BJ (cell line): ENCODE results near the gene BTNL9. TPM values are rescaled to one million over a fixed set of nuclear protein-coding genes. Genes with fewer than 3 reads are reported as not detected.

Experiments used
- CTCF ChIA-PET: fragments of 350-600 bp; formaldehyde crosslinking; extraction: SDS; loops from one replicate; lab custom pipeline; 2021; ENCODE audit warnings: antibody characterized with exemption, inconsistent platforms; lab: Yijun Ruan, JAX
- POLR2A ChIA-PET: fragments of 300-600 bp; sonication (Branson Sonifier 250); formaldehyde crosslinking; extraction: SDS; loops from one replicate; lab custom pipeline; 2021; ENCODE audit warnings: antibody characterized with exemption; lab: Charles Lee
- DNase-seq: peaks from one replicate; pipeline ENCODE4 v3.0.0-alpha.2; 2011; ENCODE audit warnings: low read depth
- H3K27me3 ChIP-seq: 2 replicates; pipeline ENCODE4 v1.6.0; 2011; ENCODE audit warnings: low read length; ENCODE audit not compliant: control insufficient read depth, insufficient read depth
- H3K36me3 ChIP-seq: 2 replicates; pipeline ENCODE4 v1.5.1; 2011; ENCODE audit warnings: low read length; ENCODE audit not compliant: control insufficient read depth, insufficient read depth
- H3K4me3 ChIP-seq: 2 replicates; pipeline ENCODE4 v1.5.1; 2011; ENCODE audit warnings: low read depth, mild to moderate bottlenecking, control low read depth, low read length
- CTCF ChIP-seq: IDR thresholded peaks from 2 replicates; pipeline ENCODE4 v1.5.1; 2011; ENCODE audit warnings: low read depth, mild to moderate bottlenecking, control low read depth, inconsistent platforms, low read length, moderate library complexity; ENCODE audit not compliant: insufficient read depth
- polyA plus RNA-seq: library from polyadenylated mRNA; depleted of rRNA; stranded (reverse); fragments of >200 nt; gene quantifications from 2 replicates; pipeline ENCODE4 v1.2.3, GENCODE V29; 2011

Gene BTNL9
- polyA plus RNA-seq, 1 experiment, result not detected

GRCh38 chr5:181041043-181041442, 977 bp downstream of the BTNL9 start:
- no peak for TF ChIP-seq CTCF
- Histone ChIP-seq H3K36me3 (no peaks in the 10 kb centered on the region), H3K4me3 (no peak overlapping the region), H3K27me3 (no peaks in the 10 kb centered on the region)
- ChIA-PET POLR2A (no interaction called here), CTCF (no interaction called here)
- DNase-seq, result no peak

GRCh38 chr5:181042036-181042713, 2.1 kb downstream of the BTNL9 start:
- no peak overlapping the region for H3K4me3 ChIP-seq
- H3K27me3 ChIP-seq, result no peaks in the 10 kb centered on the region
- ChIA-PET CTCF (no interaction called here), POLR2A (no interaction called here)
- TF ChIP-seq CTCF, result no peak
- H3K36me3 ChIP-seq, result no peaks in the 10 kb centered on the region
- DNase-seq, result no peak

GRCh38 chr5:181042722-181043121, 2.7 kb downstream of the BTNL9 start:
- Histone ChIP-seq H3K4me3 (no peak overlapping the region), H3K36me3 (no peaks in the 10 kb centered on the region), H3K27me3 (no peaks in the 10 kb centered on the region)
- DNase-seq, result no peak
- no peak for TF ChIP-seq CTCF
- ChIA-PET CTCF (no interaction called here), POLR2A (no interaction called here)

GRCh38 chr5:181043285-181044092, 3.4 kb downstream of the BTNL9 start:
- Histone ChIP-seq H3K36me3 (no peaks in the 10 kb centered on the region), H3K4me3 (no peak overlapping the region), H3K27me3 (no peaks in the 10 kb centered on the region)
- ChIA-PET POLR2A (no interaction called here), CTCF (no interaction called here)
- DNase-seq, result no peak
- TF ChIP-seq CTCF, result no peak

- no peaks in the 10 kb centered on the region for H3K36me3 ChIP-seq
- DNase-seq, result no peak
- H3K4me3 ChIP-seq, result no peak overlapping the region
- POLR2A ChIA-PET, result no interaction called here
- CTCF ChIA-PET, result no interaction called here
- no peak for TF ChIP-seq CTCF
- H3K27me3 ChIP-seq, result no peaks in the 10 kb centered on the region
Measured at GRCh38 chr5:181044093-181044599, 4.1 kb downstream of the BTNL9 start.
